ENCODE measurements around the gene ZP2.
"Not testable (repeated sequence)": the region's sequence is repeated elsewhere in the genome, so short reads cannot be mapped to it uniquely, and the experiment has no call there.

The ZP2 gene

GRCh38 chr16:21211486-21211885 is at the start of gene ZP2:
Gene ZP2 (minus strand): TSS chr16:21211574. CDS start chr16:21211547, 27 bp downstream.
- Histone ChIP-seq H3K27me3 (ENCODE audit: control insufficient read depth, insufficient read depth, low read length) (no peaks in the 10 kb centered on the region), H3K4me3 (ENCODE audit: low read length) (no peak within 1 kb of the TSS), H3K9ac (ENCODE audit: low read length) (no peak within 1 kb of the TSS), H3K9me3 (ENCODE audit: control insufficient read depth, low read length) (no peaks in the 10 kb centered on the region), H3K4me1 (ENCODE audit: control insufficient read depth, insufficient read depth, low read length) (no peaks in the 10 kb centered on the region), H3K36me3 (ENCODE audit: control insufficient read depth, insufficient read depth, low read length) (no peaks in the 10 kb centered on the region)

- H3K36me3 ChIP-seq (ENCODE audit: control insufficient read depth, insufficient read depth, low read length) = no peaks in the 10 kb centered on the region
- H3K27me3 ChIP-seq (ENCODE audit: control insufficient read depth, insufficient read depth, low read length) = no peaks in the 10 kb centered on the region
- no peaks in the 10 kb centered on the region for H3K9me3 ChIP-seq (ENCODE audit: control insufficient read depth, low read length)
- no peak overlapping the region for H3K4me3 ChIP-seq (ENCODE audit: low read length)
- H3K9ac ChIP-seq (ENCODE audit: low read length) = no peak overlapping the region
- H3K4me1 ChIP-seq (ENCODE audit: control insufficient read depth, insufficient read depth, low read length) = peaks cover 18% of the 10 kb centered on the region
These were observed 45.9 kb upstream of the ZP2 start for GRCh38 chr16:21257284-21257683.

- H3K27me3 ChIP-seq (ENCODE audit: control insufficient read depth, insufficient read depth, low read length) = no peaks in the 10 kb centered on the region
These were observed 45.3 kb upstream of the ZP2 start for GRCh38 chr16:21256636-21257035.

GRCh38 chr16:21253470-21253869 is 42.1 kb upstream of the ZP2 start:
- no peak overlapping the region for H3K9ac ChIP-seq (ENCODE audit: low read length)
- no peak overlapping the region for H3K4me3 ChIP-seq (ENCODE audit: low read length)
- no peaks in the 10 kb centered on the region for H3K27me3 ChIP-seq (ENCODE audit: control insufficient read depth, insufficient read depth, low read length)
- H3K9me3 ChIP-seq (ENCODE audit: control insufficient read depth, low read length) = no peaks in the 10 kb centered on the region
- no peaks in the 10 kb centered on the region for H3K4me1 ChIP-seq (ENCODE audit: control insufficient read depth, insufficient read depth, low read length)
- H3K36me3 ChIP-seq (ENCODE audit: control insufficient read depth, insufficient read depth, low read length) = no peaks in the 10 kb centered on the region

More at GRCh38 chr16:21256636-21257035, 45.3 kb upstream of the ZP2 start:
- Histone ChIP-seq H3K9me3 (ENCODE audit: control insufficient read depth, low read length) (no peaks in the 10 kb centered on the region), H3K36me3 (ENCODE audit: control insufficient read depth, insufficient read depth, low read length) (no peaks in the 10 kb centered on the region), H3K4me3 (ENCODE audit: low read length) (no peak overlapping the region), H3K4me1 (ENCODE audit: control insufficient read depth, insufficient read depth, low read length) (peaks cover 14% of the 10 kb centered on the region), H3K9ac (ENCODE audit: low read length) (no peak overlapping the region)

- H3K27me3 ChIP-seq (ENCODE audit: control insufficient read depth, insufficient read depth, low read length) = no peaks in the 10 kb centered on the region
- no peaks in the 10 kb centered on the region for H3K9me3 ChIP-seq (ENCODE audit: control insufficient read depth, low read length)
- H3K4me3 ChIP-seq (ENCODE audit: low read length) = no peak overlapping the region
- H3K4me1 ChIP-seq (ENCODE audit: control insufficient read depth, insufficient read depth, low read length) = no peaks in the 10 kb centered on the region
- H3K9ac ChIP-seq (ENCODE audit: low read length) = no peak overlapping the region
- H3K36me3 ChIP-seq (ENCODE audit: control insufficient read depth, insufficient read depth, low read length) = no peaks in the 10 kb centered on the region
These were observed 38.9 kb upstream of the ZP2 start for GRCh38 chr16:21250072-21250923.

- H3K9me3 ChIP-seq (ENCODE audit: control insufficient read depth, low read length); H3K9ac ChIP-seq (ENCODE audit: low read length); H3K4me1 ChIP-seq (ENCODE audit: control insufficient read depth, insufficient read depth, low read length); H3K4me3 ChIP-seq (ENCODE audit: low read length); H3K27me3 ChIP-seq (ENCODE audit: control insufficient read depth, insufficient read depth, low read length); H3K36me3 ChIP-seq (ENCODE audit: control insufficient read depth, insufficient read depth, low read length): not testable (repeated sequence)
These were observed 36.8 kb upstream of the ZP2 start for GRCh38 chr16:21248179-21248578.

GRCh38 chr16:21244518-21245215 is 33.3 kb upstream of the ZP2 start:
- no peak overlapping the region for H3K9ac ChIP-seq (ENCODE audit: low read length)
- H3K27me3 ChIP-seq (ENCODE audit: control insufficient read depth, insufficient read depth, low read length) = no peaks in the 10 kb centered on the region

GRCh38 chr16:21242756-21243155 is 31.4 kb upstream of the ZP2 start:
- Histone ChIP-seq H3K4me1 (ENCODE audit: control insufficient read depth, insufficient read depth, low read length) (no peaks in the 10 kb centered on the region), H3K9ac (ENCODE audit: low read length) (no peak overlapping the region), H3K36me3 (ENCODE audit: control insufficient read depth, insufficient read depth, low read length) (no peaks in the 10 kb centered on the region), H3K4me3 (ENCODE audit: low read length) (no peak overlapping the region), H3K9me3 (ENCODE audit: control insufficient read depth, low read length) (no peaks in the 10 kb centered on the region), H3K27me3 (ENCODE audit: control insufficient read depth, insufficient read depth, low read length) (no peaks in the 10 kb centered on the region)

More at GRCh38 chr16:21244518-21245215, 33.3 kb upstream of the ZP2 start:
- no peaks in the 10 kb centered on the region for H3K9me3 ChIP-seq (ENCODE audit: control insufficient read depth, low read length)
- no peak overlapping the region for H3K4me3 ChIP-seq (ENCODE audit: low read length)
- H3K36me3 ChIP-seq (ENCODE audit: control insufficient read depth, insufficient read depth, low read length) = no peaks in the 10 kb centered on the region
- no peaks in the 10 kb centered on the region for H3K4me1 ChIP-seq (ENCODE audit: control insufficient read depth, insufficient read depth, low read length)

- Histone ChIP-seq H3K9me3 (ENCODE audit: control insufficient read depth, low read length) (no peaks in the 10 kb centered on the region), H3K4me1 (ENCODE audit: control insufficient read depth, insufficient read depth, low read length) (no peaks in the 10 kb centered on the region), H3K36me3 (ENCODE audit: control insufficient read depth, insufficient read depth, low read length) (no peaks in the 10 kb centered on the region), H3K4me3 (ENCODE audit: low read length) (no peak overlapping the region), H3K27me3 (ENCODE audit: control insufficient read depth, insufficient read depth, low read length) (no peaks in the 10 kb centered on the region), H3K9ac (ENCODE audit: low read length) (no peak overlapping the region)
These were observed 28.3 kb upstream of the ZP2 start for GRCh38 chr16:21239646-21240045.

- no peaks in the 10 kb centered on the region for H3K4me1 ChIP-seq (ENCODE audit: control insufficient read depth, insufficient read depth, low read length)
- no peaks in the 10 kb centered on the region for H3K27me3 ChIP-seq (ENCODE audit: control insufficient read depth, insufficient read depth, low read length)
- H3K9ac ChIP-seq (ENCODE audit: low read length) = no peak overlapping the region
- no peaks in the 10 kb centered on the region for H3K9me3 ChIP-seq (ENCODE audit: control insufficient read depth, low read length)
- H3K4me3 ChIP-seq (ENCODE audit: low read length) = no peak overlapping the region
- H3K36me3 ChIP-seq (ENCODE audit: control insufficient read depth, insufficient read depth, low read length) = no peaks in the 10 kb centered on the region
These were observed 25.5 kb upstream of the ZP2 start for GRCh38 chr16:21236831-21237230.

- Histone ChIP-seq H3K4me1 (ENCODE audit: control insufficient read depth, insufficient read depth, low read length) (no peaks in the 10 kb centered on the region), H3K36me3 (ENCODE audit: control insufficient read depth, insufficient read depth, low read length) (no peaks in the 10 kb centered on the region), H3K9me3 (ENCODE audit: control insufficient read depth, low read length) (no peaks in the 10 kb centered on the region), H3K4me3 (ENCODE audit: low read length) (no peak overlapping the region), H3K27me3 (ENCODE audit: control insufficient read depth, insufficient read depth, low read length) (no peaks in the 10 kb centered on the region), H3K9ac (ENCODE audit: low read length) (no peak overlapping the region)
These were observed 23.8 kb upstream of the ZP2 start for GRCh38 chr16:21235199-21235585.

- Histone ChIP-seq H3K9me3 (ENCODE audit: control insufficient read depth, low read length) (no peaks in the 10 kb centered on the region), H3K4me3 (ENCODE audit: low read length) (peak within 1 kb of the TSS; percentile 43), H3K27me3 (ENCODE audit: control insufficient read depth, insufficient read depth, low read length) (no peaks in the 10 kb centered on the region), H3K4me1 (ENCODE audit: control insufficient read depth, insufficient read depth, low read length) (no peaks in the 10 kb centered on the region), H3K36me3 (ENCODE audit: control insufficient read depth, insufficient read depth, low read length) (no peaks in the 10 kb centered on the region), H3K9ac (ENCODE audit: low read length) (peak within 1 kb of the TSS; percentile 56)
These were observed 22.3 kb upstream of the ZP2 start, which contains the start of gene ANKS4B for GRCh38 chr16:21233521-21234150. Gene ANKS4B (plus strand): TSS chr16:21233699. CDS start chr16:21233738, 39 bp downstream.
